Inferior parietal cortex (tissue), 1 donor: ENCODE measurements around the gene APP.
A peak's percentile ranks its signal among the peaks of the same experiment; 100 is the strongest.
"Not testable (repeated sequence)": the region's sequence is repeated elsewhere in the genome, so short reads cannot be mapped to it uniquely, and the experiment has no call there.

ENCODE experiments used
- DNase-seq: peaks from one replicate; pipeline ENCODE4 v3.0.0-alpha.2; 2016; ENCODE audit errors: extremely low spot score

The APP gene

GRCh38 chr21:26020510-26020909, 150.1 kb downstream of the APP start:
- DNase-seq: no peak

GRCh38 chr21:26020081-26020480, 150.5 kb downstream of the APP start:
- no peak for DNase-seq

- no peak for DNase-seq
Observed at GRCh38 chr21:26019236-26019635, 151.3 kb downstream of the APP start.

- no peak for DNase-seq
Observed at GRCh38 chr21:26013970-26014369, 156.6 kb downstream of the APP start.

- DNase-seq: not testable (repeated sequence)
Observed at GRCh38 chr21:26012482-26012881, 158.1 kb downstream of the APP start.

- DNase-seq: no peak
Observed at GRCh38 chr21:26011292-26011940, 159.2 kb downstream of the APP start.

- DNase-seq: no peak
Observed at GRCh38 chr21:26007951-26008498, 162.5 kb downstream of the APP start.

- no peak for DNase-seq
Observed at GRCh38 chr21:26005464-26005863, 165.1 kb downstream of the APP start.

- DNase-seq: no peak
Observed at GRCh38 chr21:26003404-26003803, 167.2 kb downstream of the APP start.

GRCh38 chr21:26001356-26001755, 169.2 kb downstream of the APP start:
- no peak for DNase-seq

- no peak for DNase-seq
Observed at GRCh38 chr21:25999921-26000582, 170.5 kb downstream of the APP start.

- DNase-seq: peak; percentile 83
Observed at GRCh38 chr21:25997788-25998611, 172.6 kb downstream of the APP start.

- DNase-seq: no peak
Observed at GRCh38 chr21:25995278-25995677, 175.3 kb downstream of the APP start.

GRCh38 chr21:25994758-25995163, 175.8 kb downstream of the APP start:
- DNase-seq: no peak

- no peak for DNase-seq
Observed at GRCh38 chr21:25988738-25989137, 181.8 kb downstream of the APP start.

GRCh38 chr21:25987531-25987930, 183.0 kb downstream of the APP start:
- no peak for DNase-seq

- DNase-seq: no peak
Observed at GRCh38 chr21:25986928-25987327, 183.6 kb downstream of the APP start.

- no peak for DNase-seq
Observed at GRCh38 chr21:25985990-25986389, 184.6 kb downstream of the APP start.

GRCh38 chr21:25984538-25984937, 186.0 kb downstream of the APP start:
- no peak for DNase-seq

GRCh38 chr21:25983745-25984144, 186.8 kb downstream of the APP start:
- DNase-seq: no peak

- DNase-seq: no peak
Observed at GRCh38 chr21:25980710-25981109, 189.9 kb downstream of the APP start.

GRCh38 chr21:25979845-25980616, 190.5 kb downstream of the APP start:
- no peak for DNase-seq
